Esophagus squamous epithelium (tissue), 4 donors: Measurements from ENCODE around the gene KPNB1.

Experiments
- CTCF ChIP-seq, 6 experiments: fragments of 450-650 bp in 4 of 6; fragments of 200-600 bp in 2 of 6; sonication (generic) in 2 of 6; IDR thresholded peaks; one replicate each; pipeline ENCODE4 v1.5.1; 2016 to 2019; ENCODE audit warnings: antibody characterized with exemption in 6 of 6, mild to moderate bottlenecking in 4 of 6, moderate library complexity in 4 of 6
- POLR2A ChIP-seq, 4 donors: fragments of 450-650 bp; IDR thresholded peaks; one replicate each; pipeline ENCODE4 v1.6.1; 2017; ENCODE audit warnings: antibody characterized with exemption in 4 of 4, mild to moderate bottlenecking in 4 of 4, moderate library complexity in 3 of 4

GRCh38 chr17:47621293-47622179 is 28.2 kb upstream of the KPNB1 start:
- TF ChIP-seq CTCF (IDR thresholded peaks at IDR 0.05) (no peak), POLR2A (IDR thresholded peaks at IDR 0.05) (no peak)
